ENCODE data around the gene DISC1.

The DISC1 gene

DNA sequence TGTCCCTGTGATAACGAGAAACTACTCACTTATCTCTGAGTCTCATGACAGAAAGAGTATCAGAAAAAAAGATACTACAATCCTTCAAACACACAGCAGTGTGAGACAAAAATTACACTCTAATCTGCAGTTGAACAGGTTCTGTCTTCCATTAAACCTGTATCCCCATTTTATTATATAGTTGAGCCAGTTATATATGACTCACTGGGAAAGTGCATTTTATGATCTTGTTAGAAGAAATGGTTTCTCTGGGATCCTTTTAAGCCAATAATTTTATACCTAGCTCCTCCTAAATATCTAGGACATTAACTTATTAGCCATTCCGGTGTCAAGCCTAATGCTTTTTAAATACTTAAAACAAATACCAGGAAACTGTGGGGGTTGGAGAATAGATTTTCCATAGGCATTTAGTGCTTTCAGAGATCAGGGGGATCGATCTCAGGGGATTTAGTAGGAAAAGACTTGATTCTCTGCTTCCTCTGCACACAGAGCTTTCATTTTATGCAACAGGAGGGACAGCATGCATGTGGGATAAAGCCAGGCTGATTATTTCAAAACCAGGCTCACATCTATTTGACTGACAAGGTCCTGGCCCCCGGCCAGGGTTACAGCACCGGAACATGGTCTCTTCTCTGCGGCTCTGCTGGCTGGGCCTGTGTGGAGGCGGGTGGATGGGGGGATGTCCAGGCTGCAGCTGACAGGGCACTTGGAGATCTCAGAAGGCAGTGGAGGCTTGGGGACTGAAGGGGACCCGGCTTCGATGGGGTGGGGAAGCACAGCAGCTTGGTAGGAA is 310.6 kb downstream of the DISC1 start:
- Histone ChIP-seq H4K20me1 (ENCODE audit: insufficient read depth, low read length) (no peaks in the 10 kb centered on the region), H3K4me3 (ENCODE audit: low read length) (no peak overlapping the region), H3K36me3 (replicated peaks; ENCODE audit: low read depth, low read length) (no peaks in the 10 kb centered on the region), H3K79me2 (ENCODE audit: low read length) (no peaks in the 10 kb centered on the region), H3K4me1 (ENCODE audit: low read length) (no peaks in the 10 kb centered on the region), H2AFZ (ENCODE audit: low read depth, low read length) (no peak overlapping the region), H3K9me3 (ENCODE audit: insufficient read depth, low read length) (peaks cover 4% of the 10 kb centered on the region; the same call in 1 of the 2 replicates), H3K27ac (ENCODE audit: low read length) (no peak overlapping the region), H3K4me2 (ENCODE audit: low read length) (no peak overlapping the region), H3K27me3 (ENCODE audit: low read depth, low read length) (peaks cover 42% of the 10 kb centered on the region), H3K9ac (ENCODE audit: low read length) (no peak overlapping the region)
- TF ChIP-seq EZH2phosphoT487 (IDR thresholded peaks at IDR 0.05; ENCODE audit: low read depth): no peak
- TF ChIP-seq, protein P1, sequence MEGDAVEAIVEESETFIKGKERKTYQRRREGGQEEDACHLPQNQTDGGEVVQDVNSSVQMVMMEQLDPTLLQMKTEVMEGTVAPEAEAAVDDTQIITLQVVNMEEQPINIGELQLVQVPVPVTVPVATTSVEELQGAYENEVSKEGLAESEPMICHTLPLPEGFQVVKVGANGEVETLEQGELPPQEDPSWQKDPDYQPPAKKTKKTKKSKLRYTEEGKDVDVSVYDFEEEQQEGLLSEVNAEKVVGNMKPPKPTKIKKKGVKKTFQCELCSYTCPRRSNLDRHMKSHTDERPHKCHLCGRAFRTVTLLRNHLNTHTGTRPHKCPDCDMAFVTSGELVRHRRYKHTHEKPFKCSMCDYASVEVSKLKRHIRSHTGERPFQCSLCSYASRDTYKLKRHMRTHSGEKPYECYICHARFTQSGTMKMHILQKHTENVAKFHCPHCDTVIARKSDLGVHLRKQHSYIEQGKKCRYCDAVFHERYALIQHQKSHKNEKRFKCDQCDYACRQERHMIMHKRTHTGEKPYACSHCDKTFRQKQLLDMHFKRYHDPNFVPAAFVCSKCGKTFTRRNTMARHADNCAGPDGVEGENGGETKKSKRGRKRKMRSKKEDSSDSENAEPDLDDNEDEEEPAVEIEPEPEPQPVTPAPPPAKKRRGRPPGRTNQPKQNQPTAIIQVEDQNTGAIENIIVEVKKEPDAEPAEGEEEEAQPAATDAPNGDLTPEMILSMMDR (IDR thresholded peaks at IDR 0.05; ENCODE audit: low read depth, low read length): no peak

DNA sequence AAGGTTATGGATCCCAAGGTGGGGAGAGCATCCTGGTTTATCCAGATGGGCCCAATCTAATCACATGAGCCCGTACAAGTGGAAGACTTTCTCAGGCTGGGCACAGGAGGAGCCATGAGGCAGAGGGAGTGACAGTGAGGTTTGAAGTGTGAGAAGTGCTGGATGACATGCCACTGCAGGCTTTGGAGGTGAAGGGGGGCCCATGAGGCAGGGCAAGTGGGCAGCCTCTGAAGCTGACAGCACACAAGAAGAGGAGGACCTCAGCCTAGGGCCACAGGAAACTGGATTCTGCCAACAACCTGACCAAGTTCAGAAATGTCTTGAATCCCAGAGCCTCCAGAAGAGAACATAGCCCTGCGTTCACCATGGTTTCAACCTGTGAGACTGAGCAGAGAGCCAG is 311.6 kb downstream of the DISC1 start:
- TF ChIP-seq, protein P1 (IDR thresholded peaks at IDR 0.05; ENCODE audit: low read depth, low read length): no peak
- TF ChIP-seq EZH2phosphoT487 (IDR thresholded peaks at IDR 0.05; ENCODE audit: low read depth): no peak
- no peaks in the 10 kb centered on the region for H3K36me3 ChIP-seq (replicated peaks; ENCODE audit: low read depth, low read length)
- no peak overlapping the region for H3K4me2 ChIP-seq (ENCODE audit: low read length)
- H2AFZ ChIP-seq (ENCODE audit: low read depth, low read length): no peak overlapping the region
- H3K4me1 ChIP-seq (ENCODE audit: low read length): no peaks in the 10 kb centered on the region
- H3K9me3 ChIP-seq (ENCODE audit: insufficient read depth, low read length): no peaks in the 10 kb centered on the region
- H3K27ac ChIP-seq (ENCODE audit: low read length): no peak overlapping the region
- H3K27me3 ChIP-seq (ENCODE audit: low read depth, low read length): peaks cover 42% of the 10 kb centered on the region
- no peak overlapping the region for H3K9ac ChIP-seq (ENCODE audit: low read length)
- no peaks in the 10 kb centered on the region for H3K79me2 ChIP-seq (ENCODE audit: low read length)
- no peaks in the 10 kb centered on the region for H4K20me1 ChIP-seq (ENCODE audit: insufficient read depth, low read length)
- H3K4me3 ChIP-seq (ENCODE audit: low read length): no peak overlapping the region

DNA sequence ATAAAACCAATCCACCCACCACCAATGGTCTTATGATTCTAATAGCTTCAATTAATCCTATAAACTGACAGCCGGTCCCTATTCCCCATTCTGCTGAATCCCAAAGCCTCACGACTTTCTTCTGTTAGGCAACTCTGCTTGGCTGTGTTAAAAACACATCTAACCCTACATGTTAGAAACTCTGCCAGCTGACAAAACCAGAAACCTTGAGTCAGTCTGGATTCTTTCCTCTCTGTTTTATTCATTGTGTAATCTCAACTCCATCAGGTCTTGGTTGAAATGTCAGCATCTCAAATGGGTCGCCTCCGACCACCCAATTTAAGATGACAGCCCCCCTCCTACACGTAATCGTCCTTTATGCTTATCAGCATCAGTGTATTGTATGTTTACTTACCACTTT is 312.1 kb downstream of the DISC1 start:
- H3K4me3 ChIP-seq (ENCODE audit: low read length): no peak overlapping the region
- peaks cover 40% of the 10 kb centered on the region for H3K27me3 ChIP-seq (ENCODE audit: low read depth, low read length)
- H3K27ac ChIP-seq (ENCODE audit: low read length): no peak overlapping the region
- H3K36me3 ChIP-seq (replicated peaks; ENCODE audit: low read depth, low read length): no peaks in the 10 kb centered on the region
- TF ChIP-seq, protein P1 (IDR thresholded peaks at IDR 0.05; ENCODE audit: low read depth, low read length): no peak
- no peaks in the 10 kb centered on the region for H4K20me1 ChIP-seq (ENCODE audit: insufficient read depth, low read length)
- H2AFZ ChIP-seq (ENCODE audit: low read depth, low read length): no peak overlapping the region
- no peak overlapping the region for H3K4me2 ChIP-seq (ENCODE audit: low read length)
- H3K9me3 ChIP-seq (ENCODE audit: insufficient read depth, low read length): no peaks in the 10 kb centered on the region
- no peak overlapping the region for H3K9ac ChIP-seq (ENCODE audit: low read length)
- H3K4me1 ChIP-seq (ENCODE audit: low read length): no peaks in the 10 kb centered on the region
- H3K79me2 ChIP-seq (ENCODE audit: low read length): no peaks in the 10 kb centered on the region

DNA sequence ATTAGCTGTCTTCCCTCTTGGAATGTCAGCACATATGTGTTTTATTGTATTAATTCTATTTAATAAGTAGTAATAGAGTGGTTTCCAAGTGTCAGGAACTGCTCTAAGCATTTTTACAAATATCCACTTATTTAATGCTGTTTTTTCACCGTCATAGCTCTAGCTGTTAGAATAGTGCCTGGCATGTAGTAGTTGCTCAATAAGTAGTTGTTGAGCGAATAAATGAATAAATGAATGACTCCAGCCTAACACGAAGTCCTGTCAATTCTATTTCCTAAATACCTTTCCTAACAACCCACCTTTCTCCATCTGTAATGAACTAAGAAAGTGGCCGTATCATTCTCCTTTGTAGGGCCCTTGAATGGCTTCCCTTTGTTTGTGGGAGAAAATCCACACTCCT is 312.5 kb downstream of the DISC1 start:
- Histone ChIP-seq H3K79me2 (ENCODE audit: low read length) (no peaks in the 10 kb centered on the region), H3K27ac (ENCODE audit: low read length) (no peak overlapping the region), H3K36me3 (replicated peaks; ENCODE audit: low read depth, low read length) (no peaks in the 10 kb centered on the region), H3K4me2 (ENCODE audit: low read length) (no peak overlapping the region), H3K4me1 (ENCODE audit: low read length) (no peaks in the 10 kb centered on the region), H3K9ac (ENCODE audit: low read length) (no peak overlapping the region), H4K20me1 (ENCODE audit: insufficient read depth, low read length) (no peaks in the 10 kb centered on the region), H3K4me3 (ENCODE audit: low read length) (no peak overlapping the region), H3K9me3 (ENCODE audit: insufficient read depth, low read length) (no peaks in the 10 kb centered on the region), H3K27me3 (ENCODE audit: low read depth, low read length) (peaks cover 37% of the 10 kb centered on the region), H2AFZ (ENCODE audit: low read depth, low read length) (no peak overlapping the region)
- no peak for TF ChIP-seq EZH2phosphoT487 (IDR thresholded peaks at IDR 0.05; ENCODE audit: low read depth)
- TF ChIP-seq, protein P1 (IDR thresholded peaks at IDR 0.05; ENCODE audit: low read depth, low read length): no peak
